CD4-positive, alpha-beta T cell treated with Interleukin-10 for 1 hour (primary cell): ENCODE results near the gene MUC20.
"Not testable (repeated sequence)": the region's sequence is repeated elsewhere in the genome, so short reads cannot be mapped to it uniquely, and the experiment has no call there.

Source experiments
- DNase-seq: peaks from one replicate; pipeline ENCODE4 v3.0.0-alpha.2; 2020

The MUC20 gene

GRCh38 chr3:195732940-195733339, 12.2 kb downstream of the MUC20 start:
- no peak for DNase-seq

- no peak for DNase-seq
These were observed 14.4 kb downstream of the MUC20 start for GRCh38 chr3:195735036-195735695.

DNA sequence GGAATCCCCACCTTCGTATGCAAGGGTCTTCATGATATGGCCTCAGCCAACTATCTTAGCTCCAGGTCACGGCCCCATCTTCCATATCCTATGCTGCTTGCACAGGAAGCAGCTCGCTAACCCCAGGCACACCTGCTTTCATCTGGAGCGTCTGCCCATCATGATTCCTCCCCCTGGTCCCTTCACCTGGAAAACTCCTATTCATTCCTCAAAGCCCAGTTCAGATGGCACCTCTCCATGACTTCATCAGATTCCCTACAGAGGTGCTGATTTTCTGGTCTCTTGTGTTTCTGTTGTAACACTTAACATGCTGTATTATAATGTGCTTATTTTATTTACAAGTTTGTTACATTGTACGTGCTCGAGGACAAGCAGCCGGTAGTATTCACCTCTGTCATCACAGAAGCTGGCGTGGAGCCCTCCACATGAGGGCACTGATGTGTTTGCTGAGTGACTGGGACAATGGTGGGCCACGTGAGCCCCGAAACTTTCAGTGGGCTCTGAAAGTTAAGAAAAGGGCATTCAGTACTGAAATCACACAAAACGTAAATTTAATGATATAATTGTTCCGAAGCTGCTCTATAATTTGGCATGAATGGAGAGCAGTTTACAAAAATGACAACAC, 16.2 kb downstream of the MUC20 start:
- no peak for DNase-seq

DNA sequence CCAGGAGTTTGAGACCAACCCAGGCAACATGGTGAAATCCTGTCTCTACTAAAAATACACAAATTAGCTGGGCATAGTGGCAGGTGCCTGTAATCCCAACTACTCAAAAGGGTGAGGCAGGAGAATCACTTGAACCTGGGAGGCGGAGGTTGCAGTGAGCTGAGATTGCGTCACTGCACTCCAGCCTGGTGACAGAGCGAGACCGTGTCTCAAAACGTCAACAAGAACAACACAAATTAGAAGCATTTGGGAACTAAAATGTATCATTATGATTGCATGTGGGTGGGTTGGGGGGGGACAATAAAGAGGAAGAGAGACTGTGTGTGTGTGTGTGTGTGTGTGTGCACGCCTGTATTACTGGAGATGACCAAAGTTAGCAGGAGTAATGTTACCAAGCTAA, 17.0 kb downstream of the MUC20 start:
- DNase-seq: not testable (repeated sequence)

DNA sequence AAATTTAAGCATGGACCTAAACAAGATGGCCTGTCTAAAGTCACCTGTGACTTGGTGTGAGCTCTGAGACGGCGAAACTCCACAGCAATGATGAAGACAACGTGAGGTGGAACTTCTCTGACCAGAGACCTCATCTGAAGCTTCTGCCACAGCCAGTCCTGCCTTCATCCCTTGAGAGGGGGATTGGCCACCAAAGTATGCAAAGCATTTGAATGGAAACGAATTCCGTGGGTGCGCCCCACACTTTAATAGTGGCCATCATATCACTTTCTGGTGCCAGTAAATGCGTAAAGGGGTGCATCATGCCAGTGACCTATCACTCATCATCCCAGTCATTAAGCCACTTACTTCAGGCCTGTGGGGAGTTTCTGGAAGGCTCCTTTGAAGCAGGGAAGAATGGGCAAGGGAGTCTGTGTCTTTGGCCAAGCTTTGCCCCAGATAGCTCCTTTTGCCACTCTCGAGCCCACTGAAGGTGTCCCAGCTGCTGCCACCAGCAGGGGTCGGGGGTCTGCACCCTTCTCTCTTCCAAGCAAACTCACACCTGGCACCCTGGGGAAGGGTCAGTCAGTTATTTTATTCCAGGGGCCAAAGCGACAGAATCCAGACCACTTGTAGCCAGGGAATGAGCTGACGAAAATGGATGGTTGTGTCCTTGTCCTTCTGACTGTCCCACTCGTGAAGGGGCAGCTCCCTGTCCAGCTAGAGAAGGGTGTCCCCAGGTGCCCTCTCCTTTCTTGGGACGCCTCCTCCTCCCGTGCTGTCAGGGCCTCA, 17.7 kb downstream of the MUC20 start:
- no peak for DNase-seq

GRCh38 chr3:195739561-195740111, 18.9 kb downstream of the MUC20 start:
- DNase-seq: no peak

GRCh38 chr3:195744437-195744836, 23.7 kb downstream of the MUC20 start:
- no peak for DNase-seq

GRCh38 chr3:195746346-195746745, 25.6 kb downstream of the MUC20 start:
- DNase-seq: no peak

GRCh38 chr3:195746751-195747150, 26.0 kb downstream of the MUC20 start:
- no peak for DNase-seq

- no peak for DNase-seq
These were observed 27.9 kb downstream of the MUC20 start for GRCh38 chr3:195748661-195749060.

DNA sequence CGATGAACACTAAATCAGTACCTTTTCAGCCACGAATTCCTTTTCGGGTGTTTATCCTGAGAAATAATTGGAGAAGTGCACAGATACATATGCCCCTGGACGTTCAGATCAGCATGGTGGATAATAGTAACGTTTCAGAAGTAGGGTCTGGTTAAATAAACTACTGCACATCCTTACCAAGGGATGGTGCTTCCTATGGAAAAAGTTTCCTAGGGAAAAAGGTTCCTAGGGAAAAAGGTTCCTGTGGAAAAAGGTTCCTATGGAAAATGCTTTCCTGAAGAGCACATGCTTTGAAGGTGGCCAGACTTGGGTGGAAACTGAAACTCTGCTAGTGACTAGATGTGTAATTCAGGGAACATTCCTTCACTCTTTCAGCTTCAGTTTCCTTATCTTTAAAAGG, 28.3 kb downstream of the MUC20 start:
- not testable (repeated sequence) for DNase-seq

GRCh38 chr3:195750797-195751520, 30.2 kb downstream of the MUC20 start:
- DNase-seq: no peak

DNA sequence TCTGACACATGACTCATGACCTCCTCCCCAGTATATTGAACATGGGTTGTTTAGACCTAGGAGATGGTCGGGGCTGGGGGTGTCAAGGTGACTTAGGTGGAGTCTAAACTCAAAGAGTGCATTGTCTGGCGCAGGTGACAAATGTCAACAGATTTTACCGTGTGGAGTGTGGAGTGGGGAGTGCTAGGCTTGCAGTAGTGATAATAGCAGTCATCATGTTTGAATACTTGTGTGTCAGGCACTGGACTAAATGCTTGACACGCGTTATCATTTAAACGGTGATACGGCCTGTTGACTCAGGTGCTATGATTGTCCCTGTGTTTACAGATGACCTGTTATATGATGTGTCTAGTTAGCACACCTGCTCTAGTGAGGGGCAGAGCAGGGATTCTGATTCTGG, 30.8 kb downstream of the MUC20 start:
- no peak for DNase-seq

DNA sequence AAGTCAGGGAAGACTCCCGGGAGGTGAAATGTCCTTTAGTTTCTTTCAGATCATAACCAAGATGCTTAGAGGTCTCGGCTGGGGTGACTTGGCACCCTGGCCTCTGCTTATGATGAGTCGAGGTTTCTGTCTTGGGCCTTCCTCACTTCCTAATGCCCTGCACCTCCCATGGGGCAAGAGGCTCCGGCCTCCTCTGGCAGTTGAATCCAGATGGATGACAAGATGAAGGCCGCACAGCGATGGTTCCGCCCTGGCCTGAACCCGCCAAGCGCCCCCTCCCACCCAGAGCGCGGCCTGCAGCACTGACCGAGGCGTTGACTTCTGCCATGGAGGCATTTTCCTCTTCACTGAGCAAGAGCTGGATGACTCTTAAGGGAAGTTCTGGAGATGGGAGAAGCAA, 31.3 kb downstream of the MUC20 start:
- DNase-seq: no peak

GRCh38 chr3:195752546-195753331, 32.0 kb downstream of the MUC20 start:
- no peak for DNase-seq

- DNase-seq: no peak
These were observed 32.8 kb downstream of the MUC20 start for GRCh38 chr3:195753581-195753980.

DNA sequence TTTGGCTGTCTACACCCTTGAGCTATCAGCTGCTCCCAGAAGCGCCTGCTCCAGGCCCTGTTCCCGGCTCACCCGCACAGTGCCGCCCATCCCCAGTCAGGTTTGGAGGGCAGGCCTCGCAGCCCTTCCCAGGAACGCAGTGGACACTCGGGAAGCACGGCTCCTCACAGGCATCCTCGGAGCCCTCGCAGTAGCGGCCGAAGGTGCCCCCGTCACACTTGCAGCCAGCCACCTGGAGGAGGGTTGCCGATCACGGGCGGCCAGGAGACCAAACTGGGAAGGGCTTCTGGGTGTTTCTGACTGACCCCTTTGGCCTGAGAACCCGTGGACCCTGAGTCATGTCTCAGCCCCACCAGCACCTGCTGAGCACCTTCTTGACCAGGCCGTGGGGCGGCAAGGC, 33.4 kb downstream of the MUC20 start:
- no peak for DNase-seq

DNA sequence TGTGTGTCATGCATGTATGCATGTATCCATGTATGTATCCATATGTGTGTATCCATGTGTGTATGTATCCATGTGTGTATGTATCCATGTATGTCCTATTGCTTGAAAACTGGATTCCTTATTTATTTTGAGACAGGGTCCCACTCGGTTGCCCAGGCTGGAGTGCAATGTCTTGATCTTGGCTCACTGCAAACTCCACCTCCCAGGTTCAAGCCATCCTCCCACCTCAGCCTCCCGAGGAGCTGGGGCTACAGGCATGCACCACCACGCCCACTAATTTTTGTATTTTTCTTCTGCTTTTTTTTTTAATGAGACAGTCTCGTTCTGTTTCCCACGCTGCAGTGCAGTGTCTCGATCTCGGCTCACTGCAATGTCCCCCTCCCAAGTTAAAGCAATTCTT, 34.1 kb downstream of the MUC20 start:
- no peak for DNase-seq

DNA sequence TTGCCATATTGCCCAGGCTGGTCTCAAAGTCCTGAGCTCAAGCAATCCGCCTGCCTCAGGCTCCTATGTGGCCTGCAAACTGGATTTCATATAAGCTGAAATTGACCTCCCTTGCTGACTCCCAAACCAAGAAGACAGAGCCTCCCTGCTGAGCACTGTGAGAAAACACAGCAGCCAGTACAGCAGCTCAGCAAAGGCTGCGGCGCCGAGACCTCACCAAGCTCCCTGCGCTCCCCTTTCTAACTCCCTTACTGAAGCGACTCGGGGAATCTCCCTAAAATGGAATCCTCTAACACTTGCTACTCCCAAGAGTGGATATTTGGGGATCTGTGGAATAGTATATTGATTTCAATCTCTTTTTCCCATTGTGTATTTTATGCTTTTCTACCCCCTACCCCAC, 34.6 kb downstream of the MUC20 start:
- DNase-seq: no peak

DNA sequence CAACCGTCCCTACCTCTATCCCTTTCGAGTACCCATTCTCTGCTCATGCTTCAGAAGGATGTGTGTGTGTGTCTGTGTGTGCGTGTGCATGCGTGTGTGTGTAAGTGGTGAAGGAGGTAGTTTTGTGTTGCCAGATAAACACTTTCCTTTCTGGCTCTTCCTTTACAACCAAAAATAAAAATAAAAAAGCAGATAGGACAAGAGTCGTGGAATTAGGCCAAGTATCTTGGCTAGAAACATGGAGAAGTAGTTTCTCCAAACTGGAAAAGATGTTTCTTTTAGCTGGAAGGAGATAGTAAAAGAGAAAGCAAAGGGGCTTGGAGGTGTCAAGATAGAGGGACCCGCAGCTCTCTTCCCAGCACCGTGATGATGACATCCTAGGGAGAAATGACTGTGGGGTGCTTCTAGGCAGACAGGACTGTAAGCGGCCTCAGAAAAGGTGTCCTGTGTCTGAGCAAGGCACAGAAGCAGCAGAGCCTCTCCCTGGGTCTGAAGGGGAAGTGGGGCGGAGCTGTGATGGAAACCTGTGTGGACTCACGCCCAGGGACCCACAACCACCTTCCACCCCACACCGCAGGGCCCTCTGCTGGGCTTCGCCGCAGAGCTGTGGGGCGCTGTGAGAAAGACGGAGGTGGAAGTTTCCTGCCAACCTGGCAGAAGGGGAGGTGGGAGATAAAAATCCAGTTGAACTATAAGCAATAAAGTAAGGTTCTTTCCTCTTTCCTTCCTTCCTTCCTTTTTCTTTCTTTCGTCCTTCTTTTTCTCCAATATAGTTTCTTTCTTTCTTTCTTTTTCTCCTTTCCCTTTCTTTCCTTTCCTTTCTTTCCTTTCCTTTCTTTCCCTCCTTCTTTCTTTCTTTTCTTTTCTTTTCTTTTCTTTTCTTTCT, 35.3 kb downstream of the MUC20 start:
- peak; percentile 58 for DNase-seq

GRCh38 chr3:195757438-195757770, 36.6 kb downstream of the MUC20 start:
- no peak for DNase-seq
